Fibroblast of lung (primary cell): Measurements from ENCODE around the gene DHPS.

Source experiments
- CTCF ChIP-seq, 2 donors: IDR thresholded peaks in 1 of 2; conservative IDR thresholded peaks in 1 of 2; 1 replicate in 1 of 2; 2 replicates in 1 of 2; pipeline ENCODE4 v1.5.1; 2011 to 2012; ENCODE audit warnings: low read length in 2 of 2, control low read depth in 1 of 2, inconsistent platforms in 1 of 2, low read depth in 1 of 2, mild to moderate bottlenecking in 1 of 2
- EZH2 ChIP-seq: IDR thresholded peaks from 2 replicates; pipeline ENCODE4 v1.5.1; 2012; ENCODE audit warnings: low read length, control low read depth, mild to moderate bottlenecking; ENCODE audit errors: missing control alignments

GRCh38 chr19:12676928-12677327 is 4.8 kb downstream of the DHPS start:
- no peak for TF ChIP-seq CTCF (conservative IDR thresholded peaks at IDR 0.05 in 1 of 2, IDR thresholded peaks at IDR 0.05 in 1 of 2; ENCODE audit: low read depth in 1 of 2, low read length in 2 of 2)
- no peak for TF ChIP-seq EZH2
